22Rv1 (cell line): ENCODE results near the gene SLC6A13.

Experiments used
- CTCF ChIP-seq: fragments of 450-650 bp; IDR thresholded peaks from 2 replicates; pipeline ENCODE4 v1.5.1; 2017; ENCODE audit warnings: mild to moderate bottlenecking
- ZFX ChIP-seq: fragments of 450-650 bp; IDR thresholded peaks from 2 replicates; pipeline ENCODE4 v1.6.1; 2017; ENCODE audit warnings: antibody characterized with exemption, borderline replicate concordance

DNA sequence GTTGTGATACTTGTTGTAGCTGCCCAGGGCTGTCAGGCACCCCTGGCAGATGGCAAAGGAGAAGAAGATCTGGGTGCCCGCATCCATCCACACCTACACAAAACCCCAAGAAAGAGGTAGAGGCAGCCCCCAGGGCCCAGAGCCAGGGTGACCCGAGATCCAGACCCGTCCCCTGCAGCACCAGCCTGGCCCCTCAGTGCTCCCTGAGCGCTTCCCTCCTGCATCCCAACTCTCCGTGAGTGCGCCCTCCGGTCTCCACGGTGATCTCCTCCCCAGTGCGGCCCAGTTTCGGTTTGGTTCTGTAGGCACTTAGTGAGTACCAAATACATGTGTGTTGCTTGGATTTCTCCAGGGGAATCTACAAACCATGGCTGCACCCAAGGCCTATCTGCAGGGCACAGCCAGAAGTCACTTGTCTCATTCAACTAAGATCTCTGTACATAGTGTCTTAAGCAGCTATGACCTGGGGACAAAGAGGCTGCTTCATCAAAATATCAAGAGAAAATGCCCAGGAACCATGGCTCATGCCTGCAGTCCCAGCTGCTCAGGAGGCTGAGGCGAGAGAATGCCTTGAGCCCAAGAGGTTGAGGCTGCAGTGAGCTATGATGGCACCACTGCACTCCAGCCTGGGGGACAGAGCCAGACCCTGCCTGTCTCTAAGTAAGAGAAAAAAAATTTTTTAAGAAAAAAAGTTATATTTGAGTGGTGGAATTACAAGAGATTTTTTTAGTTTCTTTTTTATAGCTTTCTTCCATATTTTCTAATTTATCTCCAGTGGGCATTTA is 64.5 kb downstream of the SLC6A13 start:
- no peak for TF ChIP-seq CTCF
- no peak for TF ChIP-seq ZFX
